T-helper 17 cell (primary cell): ENCODE data around the gene FMN1. TPM values are rescaled to one million over a fixed set of nuclear protein-coding genes. Genes with fewer than 3 reads are reported as not detected.

ENCODE experiments used
- ATAC-seq: fragments of 150-1000 bp; cut with Tn5 transposase; 2 replicates; pipeline ENCODE4 v1.10.0; 2021; ENCODE audit warnings: mild to moderate bottlenecking, moderate library complexity
- DNase-seq, 3 donors: peaks; one replicate each; pipeline versions ENCODE4 v3.0.0 to v3.0.0-alpha.2; 2020 to 2021
- H3K9me3 ChIP-seq: one replicate; pipeline ENCODE4 v1.7.0; 2013; ENCODE audit warnings: low read length, mild to moderate bottlenecking; ENCODE audit not compliant: control insufficient read depth, poor library complexity, severe bottlenecking
- H3K27ac Mint-ChIP-seq: one replicate; pipeline ENCODE4 v1.8.0; 2022; ENCODE audit warnings: mild to moderate bottlenecking, moderate library complexity, mixed read lengths
- H3K27me3 Mint-ChIP-seq: one replicate; pipeline ENCODE4 v1.8.0; 2022; ENCODE audit warnings: mixed read lengths
- H3K36me3 Mint-ChIP-seq: one replicate; pipeline ENCODE4 v1.8.0; 2022; ENCODE audit warnings: low read depth, mixed read lengths
- H3K4me1 Mint-ChIP-seq: one replicate; pipeline ENCODE4 v1.8.0; 2022; ENCODE audit warnings: mild to moderate bottlenecking, mixed read lengths
- H3K4me3 Mint-ChIP-seq: one replicate; pipeline ENCODE4 v1.8.0; 2022; ENCODE audit warnings: mild to moderate bottlenecking, moderate library complexity, mixed read lengths
- total RNA-seq, 4 donors: library from RNA in 2 of 4; stranded (reverse) in 2 of 4; gene quantifications; one replicate each; pipeline ENCODE4 v1.2.3 and lab custom pipeline; 2022 to 2026

The FMN1 gene
- total RNA-seq, 2 donors from 2014 or later: 18.7 to 35.2 TPM

DNA sequence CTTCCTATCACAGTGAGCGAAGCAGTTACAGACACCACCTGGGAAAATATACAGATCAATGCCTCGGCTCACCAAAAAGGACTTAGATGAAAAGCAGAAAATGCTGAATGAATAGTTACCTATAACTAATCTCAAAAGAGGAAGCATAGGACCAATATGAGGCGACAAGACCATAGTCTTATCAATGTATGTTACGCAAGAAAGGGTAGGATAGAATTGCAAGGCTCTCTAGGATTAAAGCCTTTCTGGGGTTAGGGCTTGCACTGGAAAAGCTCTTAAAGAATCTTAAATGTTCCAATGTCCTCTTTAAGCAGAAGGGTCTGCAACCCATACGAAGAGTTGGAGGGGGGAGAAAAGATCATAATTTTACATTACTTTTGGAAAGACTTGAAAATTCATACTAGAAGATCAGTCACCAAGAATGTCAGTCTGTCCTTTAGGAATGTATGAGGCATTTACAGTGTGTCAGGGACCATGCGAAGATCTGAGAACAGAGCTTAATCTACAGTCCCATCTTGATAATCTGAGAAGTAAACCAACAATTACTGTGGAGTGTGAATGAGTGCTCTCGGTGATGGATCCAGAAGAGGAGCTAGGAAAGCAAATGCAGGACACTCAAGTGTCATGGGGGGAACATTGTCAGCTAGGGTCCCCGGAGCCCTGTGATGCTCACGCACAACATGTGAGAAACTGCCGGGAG, 290.8 kb downstream of the FMN1 start:
- Mint-ChIP-seq H3K4me3 (no peak overlapping the region), H3K4me1 (peaks cover 2% of the 10 kb centered on the region), H3K36me3 (peaks cover 8% of the 10 kb centered on the region), H3K27ac (no peak overlapping the region), H3K27me3 (peaks cover 7% of the 10 kb centered on the region)
- DNase-seq: no peak
- H3K9me3 ChIP-seq: no peaks in the 10 kb centered on the region
- ATAC-seq: no peak

DNA sequence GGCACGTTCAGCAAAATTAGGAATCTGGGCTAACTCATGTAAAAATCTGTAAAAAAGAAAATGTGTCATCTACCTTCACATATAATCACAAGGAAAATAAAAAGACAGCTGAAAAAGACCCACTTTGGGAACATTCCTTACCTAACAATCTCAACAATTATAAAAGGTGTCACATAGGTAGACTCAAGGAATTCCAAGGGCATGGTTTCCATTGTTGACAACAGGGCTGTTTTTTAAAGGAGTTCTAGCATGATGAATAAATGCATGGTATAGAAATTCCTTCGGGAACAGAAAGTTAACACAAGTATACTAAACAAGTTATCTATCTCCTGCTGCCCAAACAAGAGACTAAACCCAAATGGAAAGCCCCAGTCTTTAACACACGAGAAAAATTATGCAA, 292.5 kb downstream of the FMN1 start:
- Mint-ChIP-seq H3K4me3 (no peak overlapping the region), H3K4me1 (peaks cover 2% of the 10 kb centered on the region), H3K27me3 (peaks cover 7% of the 10 kb centered on the region), H3K36me3 (peaks cover 10% of the 10 kb centered on the region), H3K27ac (no peak overlapping the region)
- DNase-seq (no peak), ATAC-seq (no peak)
- H3K9me3 ChIP-seq: no peaks in the 10 kb centered on the region

DNA sequence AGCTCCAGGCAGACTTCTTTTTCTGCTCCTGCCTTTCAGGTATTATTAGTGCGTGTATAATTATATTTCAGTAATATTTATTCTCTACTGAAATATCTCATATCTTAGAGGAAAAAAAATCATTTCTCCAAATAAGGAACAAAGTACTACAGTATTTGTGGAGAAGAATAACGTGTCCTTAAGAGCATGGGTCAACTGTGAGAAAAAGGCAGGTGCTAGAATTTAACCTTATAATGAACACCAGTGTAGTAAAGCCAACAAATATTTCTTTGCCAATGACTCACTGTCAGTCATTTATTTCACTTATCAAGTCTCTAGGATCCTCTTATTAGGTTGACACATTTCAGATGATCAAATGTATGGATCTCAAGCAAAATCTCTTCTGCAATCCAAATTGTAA, 293.3 kb downstream of the FMN1 start:
- H3K4me1 Mint-ChIP-seq: peaks cover 2% of the 10 kb centered on the region

DNA sequence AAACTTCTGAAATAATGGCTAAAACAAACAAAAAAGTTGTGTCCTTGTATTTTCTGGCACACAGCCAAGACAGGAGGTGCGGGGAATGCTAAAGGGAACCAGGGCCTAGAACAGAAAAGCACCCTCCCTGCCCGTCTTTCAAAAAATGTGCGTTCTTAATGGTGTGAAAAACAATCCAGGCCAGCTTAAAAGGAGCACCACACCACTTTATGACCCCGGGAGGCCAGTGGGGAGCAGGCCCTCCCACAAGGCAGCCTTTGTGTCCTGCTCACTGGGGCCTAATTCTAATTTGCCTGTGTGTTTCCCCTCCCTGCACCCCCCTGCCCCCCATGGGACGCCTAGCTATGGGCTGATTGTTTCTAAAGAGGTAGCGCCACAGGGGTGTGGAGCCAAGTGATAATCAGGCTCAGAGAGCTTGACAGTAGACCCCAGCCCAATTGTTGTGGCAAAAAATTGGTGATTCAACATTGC, 295.4 kb downstream of the FMN1 start:
- peaks cover 2% of the 10 kb centered on the region for H3K4me1 Mint-ChIP-seq
- H3K27ac Mint-ChIP-seq: no peak overlapping the region
- peaks cover 7% of the 10 kb centered on the region for H3K27me3 Mint-ChIP-seq
- no peak overlapping the region for H3K4me3 Mint-ChIP-seq
- ATAC-seq (no peak), DNase-seq (no peak)
- peaks cover 13% of the 10 kb centered on the region for H3K36me3 Mint-ChIP-seq
- H3K9me3 ChIP-seq: no peaks in the 10 kb centered on the region

More for the DNA sequence above, 293.3 kb downstream of the FMN1 start:
- no peak for DNase-seq
- H3K36me3 Mint-ChIP-seq: peaks cover 10% of the 10 kb centered on the region
- ATAC-seq: no peak
- H3K4me3 Mint-ChIP-seq: no peak overlapping the region
- no peaks in the 10 kb centered on the region for H3K9me3 ChIP-seq
- H3K27ac Mint-ChIP-seq: no peak overlapping the region
- H3K27me3 Mint-ChIP-seq: peaks cover 7% of the 10 kb centered on the region

DNA sequence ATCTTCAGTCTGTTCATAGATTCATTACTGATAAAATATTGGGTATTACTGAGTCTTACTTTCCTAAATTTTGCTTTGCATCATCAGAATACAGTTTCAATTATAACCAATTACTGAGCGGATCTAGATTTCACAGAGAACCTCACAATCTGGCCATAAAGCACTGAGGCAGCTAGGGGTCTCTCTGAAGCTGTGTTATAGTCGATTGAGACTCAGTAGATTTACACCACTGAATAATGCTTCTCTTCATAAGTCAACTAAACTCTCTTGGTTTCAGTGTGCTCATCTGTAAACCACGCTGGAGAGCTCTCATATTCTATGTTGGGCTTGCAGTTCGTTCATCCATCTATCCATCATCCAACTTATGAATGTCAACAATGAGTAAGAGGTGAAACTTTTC, 296.1 kb downstream of the FMN1 start:
- peaks cover 10% of the 10 kb centered on the region for H3K36me3 Mint-ChIP-seq
- no peaks in the 10 kb centered on the region for H3K4me1 Mint-ChIP-seq
- peaks cover 7% of the 10 kb centered on the region for H3K27me3 Mint-ChIP-seq
- no peaks in the 10 kb centered on the region for H3K9me3 ChIP-seq
- H3K4me3 Mint-ChIP-seq: no peak overlapping the region
- no peak overlapping the region for H3K27ac Mint-ChIP-seq
- ATAC-seq (no peak), DNase-seq (no peak)

DNA sequence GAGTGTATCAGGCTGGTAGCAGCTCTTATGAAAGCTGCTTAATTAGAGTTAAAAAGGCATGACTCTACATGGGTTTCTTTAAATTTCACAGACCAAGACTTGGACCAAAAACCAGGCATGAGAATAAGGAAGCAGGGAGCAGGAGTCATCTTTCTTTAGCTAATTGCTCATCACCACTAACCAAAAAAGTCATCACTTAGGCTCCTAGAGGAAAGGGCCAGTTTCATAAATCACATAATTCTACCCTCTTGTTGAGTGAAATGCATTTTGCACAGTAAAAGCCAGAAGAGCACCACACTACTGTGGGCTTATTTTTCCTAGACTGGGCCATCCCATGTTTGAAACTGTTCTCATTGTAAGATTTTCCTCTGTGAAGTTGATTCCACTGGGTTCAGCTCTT, 301.1 kb downstream of the FMN1 start:
- Mint-ChIP-seq H3K4me3 (no peak overlapping the region), H3K27ac (no peak overlapping the region), H3K36me3 (peaks cover 7% of the 10 kb centered on the region), H3K27me3 (no peaks in the 10 kb centered on the region), H3K4me1 (no peaks in the 10 kb centered on the region)
- H3K9me3 ChIP-seq: no peaks in the 10 kb centered on the region
- no peak for DNase-seq
- no peak for ATAC-seq

DNA sequence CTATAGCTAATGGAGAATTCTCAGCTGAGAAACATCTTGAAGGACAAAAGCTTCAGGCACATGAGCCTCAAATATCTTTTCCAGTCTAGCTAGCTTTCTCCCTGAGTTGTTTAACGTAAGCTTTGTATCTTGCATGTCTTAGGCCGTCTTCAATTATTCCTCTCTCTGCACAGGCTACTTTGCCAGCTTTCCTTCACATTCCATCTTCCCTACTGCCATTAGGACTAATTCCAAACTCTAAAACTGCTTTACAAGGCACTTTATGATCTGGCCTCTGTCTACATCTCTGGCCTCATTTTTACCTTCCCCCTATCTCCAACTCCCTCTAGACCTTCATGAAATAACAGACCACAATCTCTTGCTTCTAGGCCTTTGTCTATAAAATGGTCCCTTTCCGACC, 305.3 kb downstream of the FMN1 start:
- Mint-ChIP-seq H3K4me1 (peaks cover 2% of the 10 kb centered on the region), H3K27me3 (no peaks in the 10 kb centered on the region), H3K36me3 (peaks cover 3% of the 10 kb centered on the region), H3K27ac (no peak overlapping the region), H3K4me3 (no peak overlapping the region)
- DNase-seq: no peak
- no peak for ATAC-seq
- H3K9me3 ChIP-seq: no peaks in the 10 kb centered on the region

DNA sequence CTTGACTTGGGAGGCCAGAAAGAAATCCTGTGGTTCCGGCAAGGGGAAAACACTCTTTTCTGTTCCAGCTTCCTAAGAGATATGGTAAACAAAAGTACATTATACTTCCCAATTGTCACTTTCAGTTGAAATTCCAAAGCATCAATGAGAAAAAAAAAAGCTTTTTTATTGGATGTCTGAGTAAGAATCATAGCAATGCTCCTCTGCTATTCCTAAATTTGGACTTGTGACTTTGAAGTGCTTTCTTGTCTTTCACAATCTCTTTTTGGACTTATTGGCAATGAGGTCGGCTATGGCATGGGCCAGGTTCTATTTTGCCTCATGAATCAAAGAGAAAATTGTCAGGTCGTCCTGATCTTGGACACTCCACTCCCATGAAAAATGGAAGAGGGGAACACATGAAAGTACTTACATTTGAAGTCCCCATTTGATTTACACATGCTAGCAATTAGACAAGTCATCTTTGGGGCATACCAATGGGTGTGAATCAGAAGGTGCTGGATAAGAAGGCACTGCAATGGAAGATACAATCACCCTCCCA, 306.2 kb downstream of the FMN1 start:
- H3K4me1 Mint-ChIP-seq: peaks cover 2% of the 10 kb centered on the region
- no peaks in the 10 kb centered on the region for H3K27me3 Mint-ChIP-seq
- DNase-seq: no peak
- H3K27ac Mint-ChIP-seq: no peak overlapping the region
- no peak overlapping the region for H3K4me3 Mint-ChIP-seq
- H3K36me3 Mint-ChIP-seq: peaks cover 3% of the 10 kb centered on the region
- no peak for ATAC-seq
- no peaks in the 10 kb centered on the region for H3K9me3 ChIP-seq

DNA sequence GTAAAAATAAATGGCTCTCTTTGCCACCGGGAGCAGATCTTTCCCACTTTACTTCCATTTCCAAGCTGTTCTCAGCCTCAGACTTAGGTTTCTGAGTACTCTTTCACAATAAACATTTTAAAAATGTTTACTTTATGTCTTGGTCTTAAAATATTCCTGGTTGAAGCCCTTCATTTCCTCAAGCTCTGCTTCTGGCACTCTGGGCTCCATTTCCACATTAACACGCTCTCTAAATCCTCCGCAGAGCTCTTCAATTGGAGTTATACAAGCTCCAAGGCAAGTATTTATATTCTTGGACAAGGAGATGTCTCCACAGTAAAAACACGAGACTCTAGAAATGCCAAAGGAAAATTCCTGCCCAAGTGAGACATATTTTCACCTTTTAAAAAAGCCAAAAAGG, 307.4 kb downstream of the FMN1 start:
- ATAC-seq: no peak
- no peaks in the 10 kb centered on the region for H3K27me3 Mint-ChIP-seq
- no peak for DNase-seq
- H3K4me1 Mint-ChIP-seq: peaks cover 2% of the 10 kb centered on the region
- no peak overlapping the region for H3K27ac Mint-ChIP-seq
- no peaks in the 10 kb centered on the region for H3K9me3 ChIP-seq
- H3K36me3 Mint-ChIP-seq: peaks cover 3% of the 10 kb centered on the region
- H3K4me3 Mint-ChIP-seq: no peak overlapping the region

DNA sequence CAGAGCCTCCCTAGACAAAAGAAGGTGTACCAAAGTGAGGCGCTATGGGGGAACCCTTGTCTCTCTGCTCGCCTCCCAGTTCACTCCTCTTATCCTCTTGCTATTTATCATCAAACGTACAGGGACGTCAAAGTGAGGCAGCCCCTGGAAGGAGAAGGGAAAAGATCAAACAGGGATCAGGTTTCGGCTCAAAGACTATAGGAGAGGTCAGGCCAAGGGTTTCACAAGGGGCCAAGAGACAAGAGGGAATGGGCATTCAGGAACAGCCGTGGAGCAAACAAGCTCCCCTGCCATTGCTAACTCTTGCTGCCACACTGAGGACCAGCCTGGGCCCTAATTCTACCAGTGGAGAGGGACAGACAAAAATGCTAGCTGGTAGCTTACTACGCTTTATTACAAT, 308.1 kb downstream of the FMN1 start:
- DNase-seq (no peak), ATAC-seq (no peak)
- no peaks in the 10 kb centered on the region for H3K9me3 ChIP-seq
- Mint-ChIP-seq H3K36me3 (peaks cover 3% of the 10 kb centered on the region), H3K4me3 (no peak overlapping the region), H3K27me3 (no peaks in the 10 kb centered on the region), H3K4me1 (peaks cover 2% of the 10 kb centered on the region), H3K27ac (no peak overlapping the region)

DNA sequence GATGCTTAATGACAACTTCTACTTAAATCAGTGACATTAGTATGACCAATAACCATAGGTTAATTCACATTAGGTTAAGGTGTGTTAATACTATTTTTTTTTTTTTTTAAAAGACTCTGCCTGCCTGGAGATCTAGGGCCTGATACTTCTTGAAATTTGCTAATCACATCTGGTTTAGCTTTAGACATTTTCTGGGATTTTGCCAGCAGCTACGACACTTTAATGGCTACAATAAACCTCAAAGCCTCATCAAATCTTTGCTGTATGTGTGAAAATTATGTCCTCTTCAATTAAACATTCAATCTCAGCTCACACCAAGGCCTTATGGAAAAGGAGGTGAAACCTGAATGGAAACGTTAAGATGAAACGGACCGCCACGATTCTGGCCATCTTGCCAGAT, 308.8 kb downstream of the FMN1 start:
- Mint-ChIP-seq H3K4me1 (peaks cover 2% of the 10 kb centered on the region), H3K4me3 (no peak overlapping the region), H3K36me3 (peaks cover 3% of the 10 kb centered on the region), H3K27me3 (no peaks in the 10 kb centered on the region), H3K27ac (no peak overlapping the region)
- DNase-seq (no peak), ATAC-seq (no peak)
- no peaks in the 10 kb centered on the region for H3K9me3 ChIP-seq

DNA sequence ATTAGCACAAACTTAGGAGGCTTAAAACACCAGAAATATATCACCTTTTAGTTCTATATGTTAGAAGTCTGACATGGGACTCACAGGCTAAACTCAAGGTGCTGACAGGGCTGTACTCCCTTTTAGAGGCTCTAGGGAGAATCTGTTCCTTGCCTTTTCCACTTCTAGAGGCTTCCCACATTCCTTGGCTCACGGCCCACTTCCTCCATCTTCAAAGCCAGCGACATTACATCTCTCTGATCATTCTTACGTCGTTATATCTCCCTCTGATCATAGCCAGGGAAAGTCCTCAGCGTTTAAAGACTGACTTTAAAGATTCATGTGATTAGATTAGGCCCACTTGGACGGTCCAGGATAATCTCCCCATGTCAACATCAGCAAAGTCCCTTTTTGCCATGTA, 310.4 kb downstream of the FMN1 start:
- H3K4me1 Mint-ChIP-seq: peaks cover 6% of the 10 kb centered on the region
- ATAC-seq: no peak
- H3K4me3 Mint-ChIP-seq: no peak overlapping the region
- H3K36me3 Mint-ChIP-seq: peaks cover 6% of the 10 kb centered on the region
- H3K27me3 Mint-ChIP-seq: no peaks in the 10 kb centered on the region
- H3K9me3 ChIP-seq: no peaks in the 10 kb centered on the region
- no peak for DNase-seq
- no peak overlapping the region for H3K27ac Mint-ChIP-seq

DNA sequence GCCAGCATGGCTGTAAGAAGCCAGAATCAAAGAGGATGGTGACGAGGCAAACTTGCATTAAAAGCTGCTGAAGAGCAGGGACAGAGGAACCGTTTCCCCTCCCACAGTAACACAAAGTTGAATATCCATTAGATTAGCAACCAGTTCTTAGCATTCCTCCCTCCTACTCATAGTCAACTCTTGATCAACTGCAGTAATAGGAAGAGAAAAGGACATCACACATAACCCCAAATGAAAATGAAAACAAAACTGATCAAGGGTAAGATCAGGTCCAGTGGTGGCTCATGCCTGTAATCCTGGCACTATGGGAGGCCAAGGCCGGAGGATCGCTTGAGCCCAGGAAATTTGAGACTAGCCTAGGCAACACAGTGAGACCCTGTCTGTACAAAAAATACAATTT, 311.6 kb downstream of the FMN1 start:
- H3K27ac Mint-ChIP-seq: no peak overlapping the region

DNA sequence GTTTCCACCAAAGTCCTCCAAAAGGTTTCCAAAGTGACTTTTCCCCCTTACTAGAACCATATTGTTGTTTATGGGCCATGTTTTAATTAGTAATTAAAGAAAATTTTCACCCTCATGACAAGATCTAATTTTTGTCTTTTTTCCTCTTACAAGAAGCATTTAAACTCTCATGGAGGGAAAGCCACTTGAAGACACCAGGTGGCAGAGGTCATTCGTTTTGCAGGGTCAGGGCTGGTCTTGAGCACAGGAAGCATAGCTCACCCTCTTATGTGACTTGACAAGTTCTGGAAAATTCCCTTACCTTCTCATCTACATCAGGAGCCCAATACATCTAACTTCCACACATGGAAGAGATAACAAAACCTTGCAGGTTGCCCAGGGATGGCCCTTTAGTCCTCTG, 313.0 kb downstream of the FMN1 start:
- no peak for DNase-seq
- Mint-ChIP-seq H3K4me1 (peaks cover 6% of the 10 kb centered on the region), H3K27ac (no peak overlapping the region), H3K4me3 (no peak overlapping the region), H3K36me3 (peaks cover 3% of the 10 kb centered on the region), H3K27me3 (no peaks in the 10 kb centered on the region)
- ATAC-seq: no peak
- no peaks in the 10 kb centered on the region for H3K9me3 ChIP-seq

More for the DNA sequence above, 311.6 kb downstream of the FMN1 start:
- H3K9me3 ChIP-seq: no peaks in the 10 kb centered on the region
- Mint-ChIP-seq H3K36me3 (peaks cover 3% of the 10 kb centered on the region), H3K4me1 (peaks cover 6% of the 10 kb centered on the region), H3K27me3 (no peaks in the 10 kb centered on the region), H3K4me3 (no peak overlapping the region)
- ATAC-seq (no peak), DNase-seq (no peak)
